ENCODE measurements around the gene TEX55.

DNA sequence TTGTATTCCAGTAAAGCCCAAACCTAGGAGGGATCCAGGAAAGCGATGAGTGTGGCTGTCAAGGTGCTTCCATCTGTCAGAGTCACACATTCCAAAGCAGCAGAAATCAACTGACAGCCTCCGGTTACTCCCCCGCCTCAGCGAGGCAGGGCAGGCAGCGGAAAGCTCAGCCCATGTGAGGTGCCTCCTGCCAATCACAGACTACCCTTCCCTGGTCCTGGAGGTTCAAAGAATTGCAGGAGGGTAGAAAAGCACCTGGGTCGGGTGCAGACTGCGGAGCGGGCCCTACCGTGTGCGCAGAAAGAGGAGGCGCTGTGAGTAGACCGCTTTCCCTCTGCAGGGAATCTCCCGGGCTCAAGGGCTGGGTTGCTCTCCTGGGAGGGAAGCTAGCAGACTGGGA, 27.4 kb downstream of the TEX55 start, which contains the start of gene UPK1B:
- TF ChIP-seq EP300 (IDR thresholded peaks at IDR 0.05) (no peak), CTCF (IDR thresholded peaks at IDR 0.05) (no peak)

Data from tibial nerve (tissue), 4 donors.